Osteoblast (primary cell): Measurements from ENCODE around the gene PGA4. TPM values are rescaled to one million over a fixed set of nuclear protein-coding genes. Genes with fewer than 3 reads are reported as not detected.
"Not testable (repeated sequence)": the region's sequence is repeated elsewhere in the genome, so short reads cannot be mapped to it uniquely, and the experiment has no call there.

Source experiments
- DNase-seq: peaks from one replicate; pipeline ENCODE4 v3.0.0; 2011; ENCODE audit warnings: low spot score, mixed read lengths; ENCODE audit not compliant: insufficient read length; ENCODE audit errors: missing footprints
- H2AFZ ChIP-seq: 2 replicates; pipeline ENCODE4 v1.6.0; 2011; ENCODE audit warnings: mild to moderate bottlenecking, low read length
- H3K27ac ChIP-seq: 2 replicates; pipeline ENCODE4 v1.5.1; 2011; ENCODE audit warnings: mild to moderate bottlenecking, low read depth, low read length, moderate library complexity
- H3K27me3 ChIP-seq: 2 replicates; pipeline ENCODE4 v1.6.0; 2012; ENCODE audit warnings: mild to moderate bottlenecking, control low read depth, inconsistent platforms, low read length, moderate library complexity; ENCODE audit not compliant: insufficient read depth
- H3K36me3 ChIP-seq: 2 replicates; pipeline ENCODE4 v1.5.1; 2011; ENCODE audit warnings: mild to moderate bottlenecking, low read length, control low read depth, moderate library complexity; ENCODE audit not compliant: insufficient read depth
- H3K4me1 ChIP-seq: 2 replicates; pipeline ENCODE4 v1.5.1; 2011; ENCODE audit warnings: mild to moderate bottlenecking, low read length, control low read depth, moderate library complexity; ENCODE audit not compliant: insufficient read depth
- H3K4me2 ChIP-seq: 2 replicates; pipeline ENCODE4 v1.6.0; 2011; ENCODE audit warnings: mild to moderate bottlenecking, low read length; ENCODE audit not compliant: insufficient read depth
- H3K4me3 ChIP-seq: fragments of 200-600 bp; sonication (generic); 3 replicates; pipeline ENCODE4 v1.5.1; 2012; ENCODE audit warnings: mild to moderate bottlenecking, low read length, inconsistent platforms; ENCODE audit not compliant: insufficient read depth
- H3K79me2 ChIP-seq: 2 replicates; pipeline ENCODE4 v1.6.0; 2012; ENCODE audit warnings: mild to moderate bottlenecking, low read length, control low read depth, inconsistent platforms; ENCODE audit not compliant: insufficient read depth
- H3K9me3 ChIP-seq: 2 replicates; pipeline ENCODE4 v1.5.1; 2011; ENCODE audit warnings: low read depth, low read length, control low read depth
- H4K20me1 ChIP-seq: 2 replicates; pipeline ENCODE4 v1.6.0; 2012; ENCODE audit warnings: mild to moderate bottlenecking, low read length, control low read depth; ENCODE audit not compliant: insufficient read depth
- total RNA-seq: library from RNA; depleted of rRNA; stranded (reverse); fragments of >200 nt; gene quantifications from 2 replicates; pipeline ENCODE4 v1.2.3, GENCODE V29; 2012
- TF ChIP-seq, protein P1 (sequence below): IDR thresholded peaks from 2 replicates; pipeline ENCODE4 v1.5.1; 2011; ENCODE audit warnings: mild to moderate bottlenecking, low read depth, low read length, moderate library complexity; ENCODE audit errors: extremely low read depth

PGA4 gene
- total RNA-seq, 1 donor, result not detected

DNA sequence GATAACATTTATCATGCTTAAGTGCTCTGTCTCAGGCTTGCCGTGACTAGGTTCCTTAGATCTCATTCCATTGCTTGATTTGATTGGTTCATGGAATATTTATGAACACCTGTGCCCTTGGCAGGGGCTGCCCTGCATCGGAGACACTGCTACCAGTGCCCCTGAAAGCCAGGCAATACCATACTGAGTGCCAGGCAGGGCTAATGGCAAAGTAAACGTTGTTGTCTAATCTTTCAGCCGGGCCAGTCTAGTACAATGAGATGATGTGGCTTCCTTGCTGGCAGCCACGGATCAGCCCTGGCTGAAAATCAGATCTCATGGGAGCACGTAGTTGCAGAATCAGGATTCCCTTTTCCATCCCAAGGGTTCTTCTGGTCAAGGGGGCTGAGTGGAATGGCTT lies 23.8 kb upstream of the PGA4 start:
- TF ChIP-seq, protein P1, sequence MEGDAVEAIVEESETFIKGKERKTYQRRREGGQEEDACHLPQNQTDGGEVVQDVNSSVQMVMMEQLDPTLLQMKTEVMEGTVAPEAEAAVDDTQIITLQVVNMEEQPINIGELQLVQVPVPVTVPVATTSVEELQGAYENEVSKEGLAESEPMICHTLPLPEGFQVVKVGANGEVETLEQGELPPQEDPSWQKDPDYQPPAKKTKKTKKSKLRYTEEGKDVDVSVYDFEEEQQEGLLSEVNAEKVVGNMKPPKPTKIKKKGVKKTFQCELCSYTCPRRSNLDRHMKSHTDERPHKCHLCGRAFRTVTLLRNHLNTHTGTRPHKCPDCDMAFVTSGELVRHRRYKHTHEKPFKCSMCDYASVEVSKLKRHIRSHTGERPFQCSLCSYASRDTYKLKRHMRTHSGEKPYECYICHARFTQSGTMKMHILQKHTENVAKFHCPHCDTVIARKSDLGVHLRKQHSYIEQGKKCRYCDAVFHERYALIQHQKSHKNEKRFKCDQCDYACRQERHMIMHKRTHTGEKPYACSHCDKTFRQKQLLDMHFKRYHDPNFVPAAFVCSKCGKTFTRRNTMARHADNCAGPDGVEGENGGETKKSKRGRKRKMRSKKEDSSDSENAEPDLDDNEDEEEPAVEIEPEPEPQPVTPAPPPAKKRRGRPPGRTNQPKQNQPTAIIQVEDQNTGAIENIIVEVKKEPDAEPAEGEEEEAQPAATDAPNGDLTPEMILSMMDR, result no peak
- Histone ChIP-seq H4K20me1 (no peaks in the 10 kb centered on the region), H3K4me1 (no peaks in the 10 kb centered on the region), H3K4me3 (no peak overlapping the region), H2AFZ (no peak overlapping the region), H3K27ac (no peak overlapping the region), H3K9me3 (peaks cover 6% of the 10 kb centered on the region), H3K79me2 (no peaks in the 10 kb centered on the region), H3K4me2 (no peak overlapping the region), H3K27me3 (peaks cover 5% of the 10 kb centered on the region), H3K36me3 (no peaks in the 10 kb centered on the region)
- no peak for DNase-seq

DNA sequence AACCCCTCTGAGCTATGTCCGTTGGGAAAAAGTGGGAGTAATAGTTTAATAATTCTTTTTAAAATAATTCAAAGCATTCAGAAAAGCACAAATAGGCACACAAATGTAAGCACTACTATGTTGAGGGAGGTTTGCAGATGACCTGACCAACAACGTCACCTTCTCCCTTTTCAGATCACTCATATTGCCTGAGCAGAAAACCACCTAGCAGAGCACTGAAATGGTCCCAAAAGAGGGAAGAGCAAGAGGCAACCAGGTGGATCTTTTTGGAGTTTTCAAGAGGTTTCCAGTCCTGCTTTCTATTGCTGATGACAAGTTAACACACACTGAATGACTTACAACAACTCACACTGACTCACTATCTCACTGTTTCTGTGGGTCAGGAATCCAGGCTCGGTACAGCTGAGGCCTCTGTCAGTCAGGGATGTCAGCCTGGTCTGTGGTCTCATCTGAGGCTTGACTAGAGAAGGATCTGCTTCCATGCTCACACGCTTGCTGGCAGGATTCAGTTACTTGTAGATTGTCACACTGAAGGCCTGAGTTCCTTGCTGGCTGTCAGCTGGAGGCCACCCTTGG lies 23.1 kb upstream of the PGA4 start:
- no peaks in the 10 kb centered on the region for H3K4me1 ChIP-seq
- no peak overlapping the region for H3K4me2 ChIP-seq
- H3K9me3 ChIP-seq, result peaks cover 6% of the 10 kb centered on the region
- TF ChIP-seq, protein P1, result no peak
- H4K20me1 ChIP-seq, result no peaks in the 10 kb centered on the region
- H3K27me3 ChIP-seq, result peaks cover 2% of the 10 kb centered on the region
- H3K27ac ChIP-seq, result no peak overlapping the region
- H3K4me3 ChIP-seq, result no peak overlapping the region
- H2AFZ ChIP-seq, result no peak overlapping the region
- no peaks in the 10 kb centered on the region for H3K36me3 ChIP-seq
- no peak for DNase-seq
- H3K79me2 ChIP-seq, result no peaks in the 10 kb centered on the region

DNA sequence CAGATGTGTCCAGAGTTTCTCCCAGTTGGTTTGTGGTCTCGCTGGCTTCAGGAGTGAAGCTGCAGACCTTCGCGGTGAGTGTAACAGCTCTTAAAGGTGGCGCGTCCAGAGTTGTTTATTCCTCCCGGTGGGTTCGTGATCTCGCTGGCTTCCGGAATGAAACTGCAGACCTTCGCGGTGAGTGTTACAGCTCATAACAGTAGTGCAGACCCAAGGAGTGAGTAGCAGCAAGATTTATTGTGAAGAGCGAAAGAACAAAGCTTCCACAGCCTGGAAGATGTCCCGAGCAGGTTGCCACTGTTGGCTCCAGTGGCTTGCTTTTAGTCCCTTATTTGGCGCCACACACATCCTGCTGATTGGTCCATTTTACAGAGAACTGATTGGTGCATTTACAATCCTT lies 20.7 kb upstream of the PGA4 start:
- no peaks in the 10 kb centered on the region for H3K79me2 ChIP-seq
- peaks cover 2% of the 10 kb centered on the region for H3K27me3 ChIP-seq
- H3K36me3 ChIP-seq, result no peaks in the 10 kb centered on the region
- no peak overlapping the region for H3K4me2 ChIP-seq
- TF ChIP-seq, protein P1, result no peak
- H2AFZ ChIP-seq, result no peak overlapping the region
- no peak for DNase-seq
- peaks cover 6% of the 10 kb centered on the region for H3K9me3 ChIP-seq
- no peak overlapping the region for H3K4me3 ChIP-seq
- no peaks in the 10 kb centered on the region for H3K4me1 ChIP-seq
- no peaks in the 10 kb centered on the region for H4K20me1 ChIP-seq
- no peak overlapping the region for H3K27ac ChIP-seq

DNA sequence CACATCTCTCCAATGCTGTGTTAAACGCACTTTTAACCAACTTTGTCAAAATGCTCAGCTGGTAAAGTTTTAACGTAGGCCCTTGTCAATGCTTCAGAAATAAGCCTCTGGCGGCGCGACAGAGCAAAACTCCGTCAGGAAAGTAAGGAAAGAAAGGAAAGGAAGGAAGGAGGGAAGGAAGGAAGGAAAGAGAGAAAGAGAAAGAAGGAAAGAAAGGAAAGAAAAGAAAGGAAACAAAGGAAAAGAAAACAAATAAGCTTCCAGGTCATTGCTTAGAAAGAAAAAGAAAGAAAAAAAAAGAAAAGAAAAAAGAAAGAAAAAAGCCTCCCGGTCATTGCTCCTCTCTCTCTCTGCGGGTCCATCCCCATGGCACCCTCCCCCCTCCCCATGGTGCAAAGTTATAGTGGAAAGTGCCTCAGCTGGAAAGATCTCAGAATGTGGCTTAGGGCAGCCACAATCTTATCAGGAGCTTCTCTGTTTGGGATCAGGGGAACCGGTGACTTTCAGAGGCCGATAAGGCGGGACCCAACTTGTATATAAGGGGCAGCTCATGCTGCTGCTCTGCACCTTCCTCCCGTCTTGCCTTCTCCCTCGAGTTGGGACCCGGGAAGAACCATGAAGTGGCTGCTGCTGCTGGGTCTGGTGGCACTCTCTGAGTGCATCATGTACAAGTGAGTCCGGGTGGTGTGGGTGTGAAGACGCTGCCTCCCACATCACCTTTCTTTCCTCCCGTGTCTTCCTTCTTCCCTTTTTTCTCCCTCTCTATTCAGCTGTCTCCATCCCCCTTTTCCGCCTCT lies 19.0 kb upstream of the PGA4 start, which contains the start of gene PGA3:
PGA3 (plus strand) TSS at position 566 of the 797 bp plus-strand sequence; CDS start at position 616, 50 bp downstream.
- H3K4me2 ChIP-seq, H3K9me3 ChIP-seq, H3K27me3 ChIP-seq, H3K4me3 ChIP-seq, H3K36me3 ChIP-seq, H2AFZ ChIP-seq, H3K27ac ChIP-seq, H3K4me1 ChIP-seq, DNase-seq, H3K79me2 ChIP-seq, H4K20me1 ChIP-seq: not testable (repeated sequence)

DNA sequence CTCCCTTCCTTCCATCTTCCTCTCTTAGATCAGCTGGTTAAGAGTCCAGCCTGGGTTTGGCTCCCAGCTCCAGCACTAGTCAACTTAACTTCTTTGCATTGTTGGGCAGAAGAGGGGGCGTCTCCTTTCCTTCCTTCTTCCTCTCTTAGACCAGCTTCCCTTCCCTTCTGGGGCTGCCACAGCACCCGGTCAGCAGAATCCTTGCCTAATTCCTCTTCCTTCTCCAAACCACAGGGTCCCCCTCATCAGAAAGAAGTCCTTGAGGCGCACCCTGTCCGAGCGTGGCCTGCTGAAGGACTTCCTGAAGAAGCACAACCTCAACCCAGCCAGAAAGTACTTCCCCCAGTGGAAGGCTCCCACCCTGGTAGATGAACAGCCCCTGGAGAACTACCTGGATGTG lies 18.3 kb upstream of the PGA4 start:
- not testable (repeated sequence) for H4K20me1 ChIP-seq, H3K4me1 ChIP-seq, H3K79me2 ChIP-seq, H3K9me3 ChIP-seq, H3K27ac ChIP-seq, H3K4me2 ChIP-seq, H2AFZ ChIP-seq, H3K4me3 ChIP-seq, DNase-seq, H3K27me3 ChIP-seq, H3K36me3 ChIP-seq

DNA sequence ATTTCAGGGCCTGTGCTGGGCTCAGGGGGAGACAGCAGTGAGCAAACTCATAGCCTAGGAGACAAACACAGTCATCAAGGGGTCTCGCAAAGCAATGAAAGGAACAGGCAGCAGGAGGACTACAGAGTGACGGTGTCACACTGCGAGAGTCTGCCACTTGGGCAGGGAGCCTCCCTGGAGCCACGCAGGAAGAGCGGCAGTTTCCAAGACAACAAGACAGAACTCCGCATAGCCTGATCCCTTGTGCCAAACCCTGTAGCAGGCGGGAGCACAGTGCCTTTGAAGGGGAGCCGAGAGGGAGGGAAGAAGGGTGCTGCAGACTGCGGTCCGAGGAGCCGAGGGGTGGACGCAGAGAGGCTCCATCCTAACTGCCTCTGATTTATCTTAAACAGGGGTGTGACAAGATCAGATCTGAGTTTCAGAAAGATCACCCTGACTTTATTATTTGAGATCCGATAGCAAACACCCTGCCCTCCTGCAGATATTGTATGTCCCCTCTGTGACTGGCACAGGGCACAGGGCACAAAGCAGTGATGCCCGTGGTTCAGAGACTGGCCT lies 17.6 kb upstream of the PGA4 start:
- H3K27me3 ChIP-seq, H3K4me3 ChIP-seq, H3K79me2 ChIP-seq, H4K20me1 ChIP-seq, H3K4me1 ChIP-seq, H3K27ac ChIP-seq, H3K36me3 ChIP-seq, H3K4me2 ChIP-seq, H2AFZ ChIP-seq, H3K9me3 ChIP-seq, DNase-seq: not testable (repeated sequence)
